Measurements from ENCODE around the gene GRPEL1.

Gene GRPEL1

DNA sequence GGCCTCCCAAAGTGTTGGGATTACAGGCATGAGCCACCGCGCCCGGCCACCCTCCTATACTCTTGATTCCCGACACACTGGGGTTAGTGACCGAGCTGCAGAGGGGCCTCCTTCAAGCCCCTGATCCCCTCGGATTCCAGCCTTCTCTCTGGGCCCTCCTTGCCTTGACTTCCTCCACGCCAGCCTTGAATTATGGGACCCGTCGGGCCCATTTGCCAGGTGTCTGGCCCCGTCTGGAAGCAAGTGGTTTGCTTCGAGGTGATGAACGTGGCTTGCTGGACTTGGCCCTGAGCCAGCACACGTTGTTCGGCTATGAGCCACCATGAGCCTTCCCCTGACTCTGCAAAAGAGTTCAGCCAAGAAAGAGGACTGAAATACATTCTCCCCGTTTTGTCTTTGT lies 37.4 kb upstream of the GRPEL1 start:
- ChIA-PET CTCF (interaction anchor here (0.6 kb wide), 1 partner anchor 448 kb away, joined by 5 read pairs; no protein-coding TSS in a partner anchor), POLR2A (no interaction called here)
- H3K27ac ChIP-seq (ENCODE audit: extremely low read depth, low read depth, low read length): no peak overlapping the region

DNA sequence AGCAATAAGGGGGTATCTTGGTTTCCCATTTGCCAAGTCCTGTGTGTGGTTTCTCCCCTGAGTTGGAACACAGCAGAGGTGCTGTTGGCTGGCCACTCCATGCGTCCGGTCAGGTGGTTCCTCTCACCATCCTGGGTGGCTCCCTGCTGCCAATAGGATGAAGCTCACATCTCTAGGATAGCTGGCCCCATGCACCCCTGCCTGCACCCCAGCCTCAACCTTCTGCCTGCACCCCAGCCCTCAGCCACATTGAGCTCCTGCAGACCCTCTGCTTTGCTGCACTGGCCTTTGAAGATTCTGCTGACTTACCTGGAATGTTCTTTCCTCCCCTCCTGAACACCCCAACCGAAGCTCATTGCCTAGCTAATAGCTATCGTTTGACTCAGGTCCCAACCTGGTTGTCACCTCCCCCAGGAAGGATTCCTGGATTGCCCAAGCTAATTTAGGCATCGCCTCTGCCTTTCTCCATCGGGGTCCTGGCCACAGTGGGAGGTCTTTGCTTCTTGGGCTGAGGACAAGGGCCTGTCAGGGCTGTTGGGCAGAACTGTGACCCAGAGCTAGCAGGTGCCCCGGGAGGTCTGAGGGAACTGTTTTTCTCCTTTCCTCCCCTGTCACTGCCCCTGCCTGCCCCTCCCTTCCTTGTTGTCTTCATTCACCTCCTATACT lies 36.6 kb upstream of the GRPEL1 start:
- TF ChIP-seq ZNF174 (tag by site-specific recombination; IDR thresholded peaks at IDR 0.05): no peak
- TF ChIP-seq ZNF837 (tag by site-specific recombination; IDR thresholded peaks at IDR 0.05): no peak
- no peak for TF ChIP-seq ZNF112 (tag by site-specific recombination; IDR thresholded peaks at IDR 0.05)
- TF ChIP-seq, protein P1, sequence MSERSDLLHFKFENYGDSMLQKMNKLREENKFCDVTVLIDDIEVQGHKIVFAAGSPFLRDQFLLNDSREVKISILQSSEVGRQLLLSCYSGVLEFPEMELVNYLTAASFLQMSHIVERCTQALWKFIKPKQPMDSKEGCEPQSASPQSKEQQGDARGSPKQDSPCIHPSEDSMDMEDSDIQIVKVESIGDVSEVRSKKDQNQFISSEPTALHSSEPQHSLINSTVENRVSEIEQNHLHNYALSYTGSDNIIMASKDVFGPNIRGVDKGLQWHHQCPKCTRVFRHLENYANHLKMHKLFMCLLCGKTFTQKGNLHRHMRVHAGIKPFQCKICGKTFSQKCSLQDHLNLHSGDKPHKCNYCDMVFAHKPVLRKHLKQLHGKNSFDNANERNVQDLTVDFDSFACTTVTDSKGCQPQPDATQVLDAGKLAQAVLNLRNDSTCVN (tag by site-specific recombination; optimal IDR thresholded peaks at IDR 0.05): no peak
- no peak for TF ChIP-seq ZIC2 (tag by site-specific recombination; IDR thresholded peaks at IDR 0.05)
- TF ChIP-seq KLF10 (tag by site-specific recombination; IDR thresholded peaks at IDR 0.05): no peak
- no peak for TF ChIP-seq KLF7 (tag by site-specific recombination; IDR thresholded peaks at IDR 0.05; ENCODE audit: borderline replicate concordance)
- H3K4me1 ChIP-seq (ENCODE audit: control insufficient read depth, insufficient read depth, low read length): no peaks in the 10 kb centered on the region
- H3K4me3 ChIP-seq (ENCODE audit: low read depth, low read length): no peak overlapping the region
- H3K9me3 ChIP-seq (ENCODE audit: control insufficient read depth, insufficient read depth, low read depth, low read length): no peaks in the 10 kb centered on the region
- H3K27ac ChIP-seq (ENCODE audit: extremely low read depth, low read depth, low read length): no peak overlapping the region
- ChIA-PET CTCF (no interaction called here), POLR2A (no interaction called here)
- no peaks in the 10 kb centered on the region for H3K36me3 ChIP-seq (ENCODE audit: control insufficient read depth in 2 of 2, insufficient read depth in 1 of 2, low read length in 2 of 2)

More for the DNA sequence above, 37.4 kb upstream of the GRPEL1 start:
- TF ChIP-seq, protein P2, sequence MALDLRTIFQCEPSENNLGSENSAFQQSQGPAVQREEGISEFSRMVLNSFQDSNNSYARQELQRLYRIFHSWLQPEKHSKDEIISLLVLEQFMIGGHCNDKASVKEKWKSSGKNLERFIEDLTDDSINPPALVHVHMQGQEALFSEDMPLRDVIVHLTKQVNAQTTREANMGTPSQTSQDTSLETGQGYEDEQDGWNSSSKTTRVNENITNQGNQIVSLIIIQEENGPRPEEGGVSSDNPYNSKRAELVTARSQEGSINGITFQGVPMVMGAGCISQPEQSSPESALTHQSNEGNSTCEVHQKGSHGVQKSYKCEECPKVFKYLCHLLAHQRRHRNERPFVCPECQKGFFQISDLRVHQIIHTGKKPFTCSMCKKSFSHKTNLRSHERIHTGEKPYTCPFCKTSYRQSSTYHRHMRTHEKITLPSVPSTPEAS (tag by site-specific recombination; IDR thresholded peaks at IDR 0.05): no peak
- TF ChIP-seq ZNF112 (tag by site-specific recombination; IDR thresholded peaks at IDR 0.05) (no peak), HOXD13 (CRISPR knock-in tag; IDR thresholded peaks at IDR 0.05; ENCODE audit: borderline replicate concordance) (no peak), ZNF221 (tag by site-specific recombination; IDR thresholded peaks at IDR 0.05; ENCODE audit: borderline replicate concordance) (no peak), RBAK (tag by site-specific recombination; IDR thresholded peaks at IDR 0.05) (no peak), WT1 (tag by site-specific recombination; IDR thresholded peaks at IDR 0.05) (no peak), YY1 (tag by site-specific recombination; IDR thresholded peaks at IDR 0.05) (no peak), SALL2 (tag by site-specific recombination; IDR thresholded peaks at IDR 0.05; ENCODE audit: borderline replicate concordance) (no peak), KLF7 (tag by site-specific recombination; IDR thresholded peaks at IDR 0.05; ENCODE audit: borderline replicate concordance) (no peak), ZNF670 (tag by site-specific recombination; IDR thresholded peaks at IDR 0.05; ENCODE audit: low read depth) (no peak), ZNF529 (tag by site-specific recombination; IDR thresholded peaks at IDR 0.05; ENCODE audit: insufficient replicate concordance) (no peak)
- TF ChIP-seq, protein P3, sequence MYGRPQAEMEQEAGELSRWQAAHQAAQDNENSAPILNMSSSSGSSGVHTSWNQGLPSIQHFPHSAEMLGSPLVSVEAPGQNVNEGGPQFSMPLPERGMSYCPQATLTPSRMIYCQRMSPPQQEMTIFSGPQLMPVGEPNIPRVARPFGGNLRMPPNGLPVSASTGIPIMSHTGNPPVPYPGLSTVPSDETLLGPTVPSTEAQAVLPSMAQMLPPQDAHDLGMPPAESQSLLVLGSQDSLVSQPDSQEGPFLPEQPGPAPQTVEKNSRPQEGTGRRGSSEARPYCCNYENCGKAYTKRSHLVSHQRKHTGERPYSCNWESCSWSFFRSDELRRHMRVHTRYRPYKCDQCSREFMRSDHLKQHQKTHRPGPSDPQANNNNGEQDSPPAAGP (tag by site-specific recombination; IDR thresholded peaks at IDR 0.05): no peak
- no peaks in the 10 kb centered on the region for H3K36me3 ChIP-seq (ENCODE audit: control insufficient read depth in 2 of 2, insufficient read depth in 1 of 2, low read length in 2 of 2)
- no peak overlapping the region for H3K4me3 ChIP-seq (ENCODE audit: low read depth, low read length)
- H3K4me1 ChIP-seq (ENCODE audit: control insufficient read depth, insufficient read depth, low read length): no peaks in the 10 kb centered on the region
- H3K9me3 ChIP-seq (ENCODE audit: control insufficient read depth, insufficient read depth, low read depth, low read length): no peaks in the 10 kb centered on the region

All from HEK293 (cell line).